Measurements from ENCODE around the gene NMBR. TPM values are rescaled to one million over a fixed set of nuclear protein-coding genes. Genes with fewer than 3 reads are reported as not detected.
"Not testable (repeated sequence)": the region's sequence is repeated elsewhere in the genome, so short reads cannot be mapped to it uniquely, and the experiment has no call there.

NMBR gene
- total RNA-seq, result under 1 TPM in 1 of 2 donors, not detected in 1; 0.49 TPM

DNA sequence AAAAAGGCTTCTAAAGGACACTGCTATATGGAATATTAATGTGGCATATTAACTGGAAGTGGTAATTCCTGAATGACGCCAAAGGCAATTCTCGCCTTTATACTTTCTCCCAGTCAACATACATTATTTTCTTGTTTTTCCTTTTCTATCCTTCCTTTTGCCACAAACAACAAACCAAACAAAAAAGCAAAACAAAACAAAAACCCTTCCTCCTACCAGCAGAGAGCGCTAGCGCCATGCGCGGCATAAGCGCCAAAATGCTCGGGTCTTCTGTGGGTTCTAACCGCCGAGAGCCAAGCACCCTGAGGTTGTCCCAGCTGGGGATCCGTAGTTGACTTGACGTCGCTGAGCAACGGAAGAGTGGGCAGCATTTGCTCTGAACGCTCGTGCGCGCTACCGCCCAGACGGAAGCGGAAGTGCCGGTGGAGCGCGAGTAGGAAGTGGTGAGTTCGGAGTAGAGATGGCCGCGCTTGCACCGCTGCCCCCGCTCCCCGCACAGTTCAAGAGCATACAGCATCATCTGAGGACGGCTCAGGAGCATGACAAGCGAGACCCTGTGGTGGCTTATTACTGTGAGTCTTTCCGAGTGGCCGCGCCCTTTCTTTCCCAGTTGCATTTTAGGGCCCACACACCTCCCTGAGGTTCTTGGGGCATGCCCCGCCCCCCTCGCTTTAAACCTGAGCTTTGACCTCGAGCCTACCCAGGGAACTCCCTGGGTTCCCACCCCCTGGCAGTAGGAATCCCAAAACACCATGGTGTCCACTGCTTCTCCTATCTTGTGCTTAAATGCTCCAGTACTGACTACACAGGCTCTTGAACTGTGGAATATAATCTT, at the start of gene NMBR, which contains the start of gene VTA1:
Gene NMBR, minus strand, starts transcription at position 295 of the 835 bp plus-strand sequence. CDS start 58,464 bp downstream, outside the sequence.
Gene VTA1, plus strand, starts transcription at position 436 of the 835 bp plus-strand sequence. Its CDS starts 25 bp downstream, at position 461.
- Histone ChIP-seq H3K27me3 (replicated peaks; ENCODE audit: insufficient read depth) (no peaks in the 10 kb centered on the region), H3K9me3 (no peaks in the 10 kb centered on the region), H3K4me3 (peak within 1 kb of the TSS; percentile 78), H3K27ac (peak within 1 kb of the TSS; percentile 37 to 61), H3K4me1 (ENCODE audit: control insufficient read depth in 1 of 2, low read depth in 2 of 2) (peaks cover 14 to 20% of the 10 kb centered on the region in 2 donors), H3K36me3 (no peaks in the 10 kb centered on the region)
- DNase-seq (ENCODE audit: low spot score), result peak; percentile 88
- ATAC-seq (ENCODE audit: insufficient number of reproducible peaks, low FRiP score, low read depth), result peak; percentile 98
- TF ChIP-seq, protein P1, sequence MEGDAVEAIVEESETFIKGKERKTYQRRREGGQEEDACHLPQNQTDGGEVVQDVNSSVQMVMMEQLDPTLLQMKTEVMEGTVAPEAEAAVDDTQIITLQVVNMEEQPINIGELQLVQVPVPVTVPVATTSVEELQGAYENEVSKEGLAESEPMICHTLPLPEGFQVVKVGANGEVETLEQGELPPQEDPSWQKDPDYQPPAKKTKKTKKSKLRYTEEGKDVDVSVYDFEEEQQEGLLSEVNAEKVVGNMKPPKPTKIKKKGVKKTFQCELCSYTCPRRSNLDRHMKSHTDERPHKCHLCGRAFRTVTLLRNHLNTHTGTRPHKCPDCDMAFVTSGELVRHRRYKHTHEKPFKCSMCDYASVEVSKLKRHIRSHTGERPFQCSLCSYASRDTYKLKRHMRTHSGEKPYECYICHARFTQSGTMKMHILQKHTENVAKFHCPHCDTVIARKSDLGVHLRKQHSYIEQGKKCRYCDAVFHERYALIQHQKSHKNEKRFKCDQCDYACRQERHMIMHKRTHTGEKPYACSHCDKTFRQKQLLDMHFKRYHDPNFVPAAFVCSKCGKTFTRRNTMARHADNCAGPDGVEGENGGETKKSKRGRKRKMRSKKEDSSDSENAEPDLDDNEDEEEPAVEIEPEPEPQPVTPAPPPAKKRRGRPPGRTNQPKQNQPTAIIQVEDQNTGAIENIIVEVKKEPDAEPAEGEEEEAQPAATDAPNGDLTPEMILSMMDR (IDR thresholded peaks at IDR 0.05), result peak; percentile 82

DNA sequence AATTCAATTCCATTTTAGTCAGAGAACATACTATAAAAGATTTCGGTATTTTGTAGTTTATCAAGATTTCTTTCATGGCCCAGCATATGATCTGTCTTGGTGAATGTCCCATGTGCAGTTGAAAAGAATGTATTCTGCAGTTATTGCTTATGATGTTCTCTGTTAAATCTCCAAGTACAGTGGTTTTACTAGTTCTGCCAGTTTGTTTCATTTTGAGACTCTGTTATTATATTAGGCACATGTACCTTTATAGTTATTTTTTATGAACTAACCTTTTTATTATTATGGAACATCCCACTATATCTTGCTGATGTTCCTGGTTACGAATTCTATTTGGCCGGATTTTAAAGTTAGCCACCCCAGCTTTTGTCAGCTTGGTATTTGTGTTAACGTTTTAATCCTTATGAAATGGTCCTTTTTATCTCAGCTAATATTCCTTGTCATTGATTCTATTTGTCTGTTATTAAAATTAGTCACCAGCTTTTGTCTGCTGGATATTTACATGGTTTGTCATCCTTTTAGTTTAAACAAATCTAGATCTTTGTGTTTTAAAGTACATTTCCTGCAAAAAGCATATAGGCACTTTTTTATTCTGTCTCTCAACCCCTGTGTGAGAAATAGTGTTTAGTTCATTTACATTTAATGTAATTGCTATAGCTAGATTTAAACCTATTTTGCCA, 49.1 kb upstream of the NMBR start:
- no peak for DNase-seq (ENCODE audit: low spot score)
- Histone ChIP-seq H3K9me3 (no peaks in the 10 kb centered on the region), H3K4me3 (no peak overlapping the region), H3K4me1 (ENCODE audit: control insufficient read depth in 1 of 2, low read depth in 2 of 2) (no peaks in the 10 kb centered on the region), H3K27me3 (replicated peaks; ENCODE audit: insufficient read depth) (no peaks in the 10 kb centered on the region), H3K36me3 (no peaks in the 10 kb centered on the region), H3K27ac (no peak overlapping the region)
- no peak for ATAC-seq (ENCODE audit: insufficient number of reproducible peaks, low FRiP score, low read depth)
- TF ChIP-seq, protein P1 (IDR thresholded peaks at IDR 0.05), result no peak

DNA sequence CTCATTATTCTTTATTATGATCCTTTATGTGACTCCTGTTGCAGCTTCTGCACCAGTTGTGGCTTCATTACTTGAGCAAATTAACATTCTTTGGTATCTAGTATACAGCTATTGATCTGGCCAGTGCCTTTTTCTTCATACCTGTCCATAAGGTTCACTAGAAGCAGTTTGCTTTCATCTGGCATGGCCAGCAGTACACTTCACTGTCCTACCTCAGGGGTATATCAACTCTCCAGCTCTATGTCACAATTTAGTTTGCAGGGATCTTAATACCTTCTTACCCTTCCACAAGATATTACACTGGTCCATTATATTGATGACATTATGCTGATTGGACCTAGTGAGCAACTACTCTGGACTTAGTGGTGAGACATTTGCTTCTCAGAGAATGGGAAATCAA, 46.7 kb upstream of the NMBR start:
- no peaks in the 10 kb centered on the region for H3K27me3 ChIP-seq (replicated peaks; ENCODE audit: insufficient read depth)
- H3K27ac ChIP-seq, result no peak overlapping the region
- no peaks in the 10 kb centered on the region for H3K9me3 ChIP-seq
- TF ChIP-seq, protein P1 (IDR thresholded peaks at IDR 0.05), result no peak
- H3K4me3 ChIP-seq, result no peak overlapping the region
- ATAC-seq (ENCODE audit: insufficient number of reproducible peaks, low FRiP score, low read depth) (no peak), DNase-seq (ENCODE audit: low spot score) (no peak)
- no peaks in the 10 kb centered on the region for H3K36me3 ChIP-seq
- no peaks in the 10 kb centered on the region for H3K4me1 ChIP-seq (ENCODE audit: control insufficient read depth in 1 of 2, low read depth in 2 of 2)

DNA sequence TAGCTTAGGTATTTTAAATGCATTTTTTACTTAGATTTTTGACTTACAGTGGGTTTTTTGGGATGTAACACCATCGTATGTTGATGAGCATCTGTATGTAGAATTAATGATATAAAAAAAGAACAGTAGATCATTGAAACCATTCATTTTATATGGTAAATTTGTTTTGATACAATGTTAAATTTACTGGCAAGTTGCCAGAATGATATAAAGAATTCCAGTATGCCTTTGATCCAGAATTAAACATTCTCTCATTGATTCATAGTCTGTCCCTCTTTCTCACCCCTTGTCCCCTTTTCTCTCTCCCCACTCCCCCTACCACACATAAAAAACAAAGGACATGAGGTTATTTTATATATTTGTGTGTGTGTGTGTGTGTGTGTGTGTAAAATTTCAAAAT, 45.4 kb upstream of the NMBR start:
- no peaks in the 10 kb centered on the region for H3K36me3 ChIP-seq
- DNase-seq (ENCODE audit: low spot score) (no peak), ATAC-seq (ENCODE audit: insufficient number of reproducible peaks, low FRiP score, low read depth) (no peak)
- no peak overlapping the region for H3K4me3 ChIP-seq
- H3K27me3 ChIP-seq (replicated peaks; ENCODE audit: insufficient read depth), result no peaks in the 10 kb centered on the region
- no peak overlapping the region for H3K27ac ChIP-seq
- TF ChIP-seq, protein P1 (IDR thresholded peaks at IDR 0.05), result no peak
- H3K4me1 ChIP-seq (ENCODE audit: control insufficient read depth in 1 of 2, low read depth in 2 of 2), result no peaks in the 10 kb centered on the region
- H3K9me3 ChIP-seq, result no peaks in the 10 kb centered on the region

DNA sequence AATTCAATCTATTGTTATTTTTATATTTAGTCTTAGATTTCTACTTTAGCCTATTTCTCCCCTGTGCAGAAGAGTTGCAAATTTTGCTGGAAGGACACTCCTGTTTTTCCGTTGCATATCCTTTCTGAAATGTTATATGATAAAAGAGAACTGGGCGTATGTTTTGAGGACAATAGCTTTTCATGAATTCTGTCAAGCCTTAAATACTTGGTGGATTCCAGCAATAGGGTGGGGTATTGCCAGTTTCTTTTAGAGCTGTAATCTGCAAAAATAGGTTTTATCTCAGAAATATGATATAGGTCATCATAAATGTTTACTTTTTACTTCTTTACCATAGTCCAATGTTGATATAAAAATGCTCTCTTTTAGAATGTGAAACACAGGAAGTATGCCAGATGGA, 42.1 kb upstream of the NMBR start:
- Histone ChIP-seq H3K4me3 (no peak overlapping the region), H3K4me1 (ENCODE audit: control insufficient read depth in 1 of 2, low read depth in 2 of 2) (no peaks in the 10 kb centered on the region), H3K27me3 (replicated peaks; ENCODE audit: insufficient read depth) (no peaks in the 10 kb centered on the region), H3K36me3 (no peaks in the 10 kb centered on the region), H3K27ac (no peak overlapping the region), H3K9me3 (no peaks in the 10 kb centered on the region)
- DNase-seq (ENCODE audit: low spot score), result no peak
- TF ChIP-seq, protein P1 (IDR thresholded peaks at IDR 0.05), result no peak
- ATAC-seq (ENCODE audit: insufficient number of reproducible peaks, low FRiP score, low read depth), result no peak

DNA sequence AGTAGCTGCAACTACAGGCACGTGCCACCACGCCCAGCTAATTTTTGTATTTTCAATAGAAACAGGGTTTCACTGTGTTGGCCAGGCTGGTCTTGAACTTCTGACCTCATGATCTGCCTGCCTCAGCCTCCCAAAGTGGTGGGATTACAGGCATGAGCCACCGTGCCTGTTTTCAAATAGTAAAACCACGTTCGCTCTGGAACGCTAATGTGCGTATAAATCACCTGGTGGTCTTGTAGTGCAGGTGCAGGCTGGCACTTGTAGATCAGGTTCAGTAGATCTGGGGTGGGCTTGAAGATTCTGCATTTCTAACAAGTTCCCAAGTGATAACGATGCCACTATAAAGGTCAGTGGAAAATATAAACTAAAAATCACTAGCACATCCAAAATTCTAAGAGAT, 41.4 kb upstream of the NMBR start:
- not testable (repeated sequence) for H3K36me3 ChIP-seq; H3K27ac ChIP-seq; H3K9me3 ChIP-seq; H3K27me3 ChIP-seq (replicated peaks; ENCODE audit: insufficient read depth); H3K4me1 ChIP-seq (ENCODE audit: control insufficient read depth in 1 of 2, low read depth in 2 of 2); ATAC-seq (ENCODE audit: insufficient number of reproducible peaks, low FRiP score, low read depth); DNase-seq (ENCODE audit: low spot score); H3K4me3 ChIP-seq

Measured in thoracic aorta (tissue), 2 donors.